NCI-H1105 (cell line): ENCODE data around the gene CBX5.

Source experiments
- DNase-seq: peaks from one replicate; lab custom pipeline; 2025; lab: John Stamatoyannopoulos, UW

CBX5 gene

DNA sequence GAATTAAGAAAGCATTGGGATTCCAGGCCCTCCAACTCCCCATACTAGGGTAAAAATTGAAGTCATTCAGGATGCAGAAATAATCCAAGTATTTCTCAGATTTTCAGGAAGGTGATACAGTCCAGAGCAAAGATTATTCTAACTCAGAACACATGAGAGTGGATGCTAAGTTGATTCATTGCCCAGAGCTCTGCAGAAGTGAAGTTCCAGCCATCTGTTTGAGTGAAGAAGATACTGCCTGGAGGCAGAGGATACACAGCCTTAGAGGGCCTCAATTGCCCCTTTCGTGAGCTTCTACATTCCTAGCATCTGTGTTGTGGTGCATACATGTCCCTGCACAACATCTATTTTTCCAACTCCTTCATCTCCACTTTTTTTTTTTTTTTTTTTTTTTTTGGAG, 54.3 kb downstream of the CBX5 start:
- no peak for DNase-seq

GRCh38 chr12:54222609-54223008, 57.3 kb downstream of the CBX5 start:
- DNase-seq: no peak

GRCh38 chr12:54221402-54221984, 58.4 kb downstream of the CBX5 start:
- DNase-seq: no peak

DNA sequence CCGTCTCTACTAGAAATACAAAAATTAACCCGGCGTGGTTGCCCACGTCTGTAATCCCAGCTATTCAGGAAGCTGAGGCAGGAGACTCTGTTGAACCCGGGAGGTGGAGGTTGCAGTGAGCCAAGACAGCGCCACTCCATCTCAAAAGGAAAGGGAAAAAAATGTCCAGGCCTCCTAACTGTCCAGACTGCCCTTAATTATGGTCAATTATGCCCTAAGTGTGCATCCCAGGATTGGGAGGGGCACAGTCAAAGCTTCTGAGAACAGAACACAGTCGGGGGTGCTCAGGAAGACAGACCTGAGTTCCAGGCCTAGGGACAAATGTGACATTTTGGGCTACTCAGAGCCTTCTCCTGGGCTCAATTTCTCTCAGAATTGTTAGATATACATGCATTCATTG, 59.4 kb downstream of the CBX5 start:
- no peak for DNase-seq

DNA sequence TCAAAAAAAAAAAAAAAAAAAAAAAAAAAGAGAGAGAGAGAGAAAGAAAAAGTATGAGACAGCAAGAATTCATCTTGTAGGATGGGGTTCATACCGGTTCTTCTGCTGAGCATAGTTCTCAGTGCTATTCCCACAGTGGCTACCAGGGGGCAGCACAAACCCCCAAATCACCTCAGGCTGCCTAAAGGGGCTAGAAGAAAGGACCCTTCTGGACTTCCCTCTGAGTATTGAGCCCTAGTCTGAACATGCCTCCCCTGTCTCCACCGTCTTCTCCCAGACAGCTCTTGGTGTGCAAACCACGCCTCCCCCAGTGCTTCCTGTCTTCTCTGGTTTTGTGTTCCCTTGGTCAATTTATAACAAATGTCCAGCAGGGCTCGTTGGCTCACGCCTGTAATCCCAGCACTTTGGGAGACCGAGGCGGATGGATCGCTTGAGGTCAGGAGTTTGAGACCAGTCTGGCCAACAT, 59.8 kb downstream of the CBX5 start:
- DNase-seq: peak; percentile 28

GRCh38 chr12:54217774-54218241, 62.1 kb downstream of the CBX5 start:
- DNase-seq: no peak

GRCh38 chr12:54216797-54217661, 62.9 kb downstream of the CBX5 start:
- DNase-seq: peak; percentile 67

DNA sequence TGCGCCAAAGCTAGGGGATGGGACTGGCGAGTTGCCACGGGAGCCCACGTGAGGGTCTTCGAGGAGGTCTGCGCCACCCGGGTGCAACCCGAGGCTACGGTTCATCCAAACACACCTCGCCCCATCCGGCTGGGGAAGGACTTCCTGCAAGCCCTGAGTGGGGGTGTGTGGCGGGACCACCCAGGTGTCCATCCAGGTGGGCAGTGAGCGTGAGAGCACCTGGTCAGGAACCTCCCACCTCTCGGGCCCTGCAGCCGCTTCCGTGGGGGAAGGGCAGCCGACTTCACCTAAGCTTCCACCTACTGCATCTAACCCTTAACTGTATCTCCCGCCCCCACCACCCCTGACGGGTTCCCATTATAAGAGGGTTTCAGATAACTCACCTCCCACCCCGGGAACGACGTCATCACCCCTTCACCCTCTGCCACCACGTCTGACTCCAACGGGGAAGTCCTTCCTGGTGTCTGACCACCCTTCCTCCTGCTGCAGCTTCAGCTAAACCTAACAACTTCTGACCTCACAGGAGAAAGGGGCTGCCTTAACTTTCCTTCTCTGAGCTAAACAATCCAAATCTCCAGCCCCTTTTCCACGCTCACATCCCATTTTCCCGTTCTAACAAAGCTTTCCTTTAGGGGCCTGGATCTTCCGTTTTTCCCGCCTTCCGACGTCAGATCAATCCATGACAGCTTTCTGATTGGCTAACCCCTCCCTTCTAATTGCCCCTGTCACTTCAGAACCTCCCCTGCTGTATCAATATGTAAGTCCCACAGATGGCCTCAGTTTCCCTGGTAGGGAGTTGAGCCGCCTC, 63.7 kb downstream of the CBX5 start:
- no peak for DNase-seq

GRCh38 chr12:54214553-54215406, 65.1 kb downstream of the CBX5 start:
- peak; percentile 52 for DNase-seq

- no peak for DNase-seq
Observed at GRCh38 chr12:54213079-54213478, 66.8 kb downstream of the CBX5 start.

GRCh38 chr12:54211920-54212319, 68.0 kb downstream of the CBX5 start:
- DNase-seq: no peak

- no peak for DNase-seq
Observed at GRCh38 chr12:54210400-54210790, 69.5 kb downstream of the CBX5 start.

GRCh38 chr12:54208591-54208990, 71.3 kb downstream of the CBX5 start:
- no peak for DNase-seq

GRCh38 chr12:54207539-54208294, 72.2 kb downstream of the CBX5 start:
- DNase-seq: peak; percentile 59

DNA sequence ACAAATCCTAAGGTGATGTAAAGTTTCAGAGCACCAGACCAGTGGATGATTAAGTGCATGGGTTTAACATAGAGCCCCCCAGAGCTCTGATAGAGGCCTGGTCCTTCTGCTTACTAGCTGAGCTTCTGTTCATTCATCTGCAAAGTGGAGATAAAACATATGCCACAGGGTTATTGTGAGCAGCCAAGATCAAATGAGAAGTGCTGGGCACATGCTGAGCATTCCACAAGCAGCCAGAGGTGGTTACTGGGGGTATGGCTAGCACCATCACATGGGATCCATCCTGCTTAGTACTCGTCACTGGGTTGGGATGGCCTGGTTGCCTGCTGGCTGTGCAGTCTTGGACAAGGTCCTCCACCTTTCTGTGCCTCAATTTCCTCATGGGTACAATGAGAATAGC, 73.1 kb downstream of the CBX5 start:
- no peak for DNase-seq

GRCh38 chr12:54204316-54204715, 75.6 kb downstream of the CBX5 start:
- DNase-seq: no peak

DNA sequence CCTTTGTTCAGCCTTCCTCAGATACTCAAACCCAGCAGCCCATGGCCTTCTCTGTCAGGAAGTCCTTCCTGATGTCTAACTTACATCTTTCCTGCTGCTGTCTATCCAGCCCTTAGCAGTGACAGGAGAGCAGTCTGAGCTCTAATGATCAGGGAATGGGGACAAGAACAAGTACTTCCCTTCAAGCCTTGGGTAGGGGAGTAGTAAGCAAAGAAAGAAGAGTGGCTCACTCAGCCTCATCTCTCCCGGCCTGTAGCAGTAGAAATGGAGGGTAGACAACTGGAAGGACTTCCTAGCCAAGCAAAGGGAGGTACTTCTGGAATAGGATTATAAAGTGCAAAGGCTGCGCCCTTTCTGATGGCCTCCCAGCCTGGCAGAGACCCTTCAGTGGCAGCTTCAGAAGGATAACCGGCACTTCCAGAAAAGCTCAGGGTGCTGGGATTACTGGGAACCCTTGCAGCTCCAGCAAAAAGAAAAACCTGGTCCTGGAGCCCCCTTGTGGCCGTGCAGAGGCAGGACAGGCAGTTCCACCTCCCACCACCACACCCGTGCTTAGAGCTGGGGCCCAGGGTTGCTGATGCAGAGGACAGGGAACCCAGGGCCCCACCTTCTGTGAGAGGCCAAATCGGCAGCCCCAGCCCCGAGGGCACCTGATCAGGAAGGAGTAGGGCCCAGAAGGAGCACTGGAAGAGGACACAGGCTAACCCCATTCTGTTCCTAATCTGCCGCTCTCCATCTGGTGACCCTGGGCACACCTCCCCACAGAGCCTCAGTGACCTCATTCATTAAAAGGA, 78.7 kb downstream of the CBX5 start:
- peak; percentile 14 for DNase-seq

- DNase-seq: no peak
Observed at GRCh38 chr12:54200412-54200811, 79.5 kb downstream of the CBX5 start.

DNA sequence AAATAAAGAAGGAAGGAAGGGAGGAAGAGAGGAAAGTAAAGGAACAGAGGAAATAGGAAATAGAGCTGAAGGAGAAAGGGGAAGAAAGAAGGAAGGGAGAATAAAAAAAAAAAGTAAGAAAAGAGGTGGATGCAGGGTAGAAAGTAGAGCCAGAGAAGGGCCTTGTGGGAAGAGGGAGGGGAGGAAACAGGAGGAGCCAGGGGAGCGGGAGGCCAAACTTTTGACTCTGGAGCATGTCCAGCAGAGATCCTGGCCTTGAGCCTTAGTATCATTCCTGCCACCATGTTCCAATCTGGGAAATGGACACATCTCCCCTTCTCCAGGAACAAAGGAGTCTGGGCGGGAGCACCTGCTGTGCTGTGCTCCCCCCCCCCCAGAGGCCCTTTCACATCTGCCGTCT, 80.0 kb downstream of the CBX5 start:
- DNase-seq: no peak

DNA sequence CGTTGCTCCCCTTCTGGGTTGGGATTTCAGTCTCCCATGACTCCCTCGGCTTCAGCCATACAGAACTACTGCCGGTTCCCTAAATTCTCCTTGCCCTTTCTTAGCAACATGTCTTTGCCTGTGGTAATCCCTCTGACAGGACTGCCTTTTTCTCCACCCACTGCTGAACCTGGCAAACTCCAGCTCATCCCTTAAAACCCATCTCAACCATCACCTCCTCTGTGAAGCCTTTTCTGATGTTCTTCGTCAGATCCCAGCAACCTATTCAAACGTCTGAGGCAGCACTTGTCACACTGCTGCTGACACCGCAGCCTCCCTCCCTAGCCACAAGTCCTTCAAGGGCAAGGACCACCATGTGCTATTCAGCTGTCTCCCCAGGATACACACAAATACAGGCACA, 80.9 kb downstream of the CBX5 start:
- no peak for DNase-seq
